SIG-M5 treated with dmso at 0.1 percent for 504 hours (cell line): ENCODE data around the gene EPB41L4A.

ENCODE experiments used
- DNase-seq: peaks from one replicate; lab custom pipeline; 2025; ENCODE audit not compliant: unreplicated experiment; lab: John Stamatoyannopoulos, UW

Gene EPB41L4A

GRCh38 chr5:112312295-112313275, 106.5 kb downstream of the EPB41L4A start:
- no peak for DNase-seq

DNA sequence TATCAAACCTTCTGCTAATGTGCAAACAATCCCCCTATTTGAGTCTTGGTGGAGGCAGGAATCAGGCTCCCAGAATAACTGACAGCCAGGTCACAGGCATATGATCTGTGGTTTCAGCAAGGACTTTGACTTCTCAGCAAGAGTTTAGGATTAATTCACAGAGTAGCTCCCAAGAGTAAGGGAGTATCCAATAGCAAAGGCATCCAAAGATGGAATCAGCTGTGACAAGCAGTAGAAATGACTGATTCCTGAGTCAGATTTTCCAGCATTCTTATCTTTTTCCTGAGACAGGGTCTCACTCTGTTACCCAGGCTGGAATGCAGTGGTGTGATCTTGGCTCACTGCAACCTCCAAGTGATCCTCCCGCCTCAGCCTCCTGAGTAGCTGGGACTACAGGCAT, 108.3 kb downstream of the EPB41L4A start:
- DNase-seq: no peak

GRCh38 chr5:112308608-112309007, 110.5 kb downstream of the EPB41L4A start:
- no peak for DNase-seq

- no peak for DNase-seq
These were observed 112.1 kb downstream of the EPB41L4A start for GRCh38 chr5:112306956-112307355.

DNA sequence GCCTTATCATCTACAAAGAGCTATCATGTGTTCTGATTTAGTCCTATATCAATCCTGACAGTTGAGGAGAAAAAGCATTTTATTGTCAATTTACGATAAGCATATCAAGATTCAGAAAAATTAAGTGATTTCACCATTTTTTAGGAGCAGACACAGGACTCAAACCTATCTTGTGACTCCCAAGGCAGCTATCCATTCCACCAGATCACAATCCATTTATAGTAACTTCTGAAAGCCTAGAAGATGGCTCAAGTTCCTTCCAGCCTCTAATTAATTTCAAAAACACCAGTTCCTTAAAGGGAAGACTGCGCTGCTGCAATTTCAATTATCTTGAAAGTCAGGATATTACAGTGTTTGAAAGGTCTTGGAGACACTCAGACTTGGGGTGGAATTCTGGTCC, 114.3 kb downstream of the EPB41L4A start:
- no peak for DNase-seq

GRCh38 chr5:112303685-112304084, 115.4 kb downstream of the EPB41L4A start:
- DNase-seq: no peak

DNA sequence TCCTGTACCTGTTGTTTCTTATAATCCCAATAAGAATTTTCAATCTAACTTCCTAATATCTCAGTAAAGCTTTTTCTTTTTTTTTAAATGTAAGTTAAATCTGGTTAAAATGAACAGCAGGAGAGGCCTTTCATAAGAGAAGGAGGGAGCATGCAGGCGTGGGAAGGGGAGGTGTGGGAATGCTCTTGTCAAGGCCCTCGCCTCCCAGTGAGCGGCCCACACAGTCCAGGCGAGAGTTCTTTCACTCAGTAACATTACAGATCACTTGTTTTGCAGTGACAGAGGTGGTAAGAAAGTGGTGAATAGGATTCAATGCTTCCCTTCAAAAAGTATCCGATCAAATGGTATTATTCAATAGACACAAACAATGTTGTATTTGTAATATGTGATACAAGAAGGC, 125.0 kb downstream of the EPB41L4A start:
- DNase-seq: no peak

GRCh38 chr5:112293587-112293986, 125.5 kb downstream of the EPB41L4A start:
- DNase-seq: no peak

DNA sequence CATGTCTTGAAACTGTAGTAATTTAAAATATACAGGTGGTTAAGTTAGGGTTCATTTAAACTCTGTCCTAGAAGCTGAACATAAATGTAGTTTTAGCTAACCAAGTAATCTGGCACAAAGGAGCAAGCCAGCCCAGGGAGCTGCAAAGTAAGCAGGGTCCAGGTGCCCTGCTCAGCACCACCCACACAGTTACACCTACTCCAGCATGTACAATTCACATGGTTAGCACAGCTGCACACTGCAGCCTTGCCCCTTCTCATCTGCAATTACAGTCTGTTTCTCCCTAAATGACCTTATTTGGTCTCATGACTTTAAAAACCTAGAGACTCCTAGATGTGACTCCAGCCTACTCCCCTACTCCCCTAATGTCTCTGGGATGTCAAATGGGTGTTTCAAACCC, 128.4 kb downstream of the EPB41L4A start:
- no peak for DNase-seq

DNA sequence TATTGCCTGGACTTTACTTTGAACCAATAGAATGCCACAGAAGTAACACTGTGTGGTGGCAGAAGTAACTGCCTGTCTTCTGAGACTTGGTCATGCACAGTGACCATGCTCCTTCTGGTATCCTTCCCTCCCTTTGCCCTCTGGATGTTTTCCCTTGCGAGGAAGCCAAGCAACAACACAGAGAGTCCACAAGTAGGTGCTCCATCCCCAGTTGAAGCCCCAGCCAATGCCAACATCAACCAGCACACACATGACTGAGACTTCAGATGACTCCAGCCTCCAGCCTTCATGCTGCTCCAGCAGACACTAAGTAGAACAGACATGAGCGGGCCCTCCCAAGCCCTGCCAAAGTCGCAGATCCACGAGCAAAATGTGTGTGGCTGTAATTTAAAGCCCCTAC, 129.6 kb downstream of the EPB41L4A start:
- DNase-seq: no peak

DNA sequence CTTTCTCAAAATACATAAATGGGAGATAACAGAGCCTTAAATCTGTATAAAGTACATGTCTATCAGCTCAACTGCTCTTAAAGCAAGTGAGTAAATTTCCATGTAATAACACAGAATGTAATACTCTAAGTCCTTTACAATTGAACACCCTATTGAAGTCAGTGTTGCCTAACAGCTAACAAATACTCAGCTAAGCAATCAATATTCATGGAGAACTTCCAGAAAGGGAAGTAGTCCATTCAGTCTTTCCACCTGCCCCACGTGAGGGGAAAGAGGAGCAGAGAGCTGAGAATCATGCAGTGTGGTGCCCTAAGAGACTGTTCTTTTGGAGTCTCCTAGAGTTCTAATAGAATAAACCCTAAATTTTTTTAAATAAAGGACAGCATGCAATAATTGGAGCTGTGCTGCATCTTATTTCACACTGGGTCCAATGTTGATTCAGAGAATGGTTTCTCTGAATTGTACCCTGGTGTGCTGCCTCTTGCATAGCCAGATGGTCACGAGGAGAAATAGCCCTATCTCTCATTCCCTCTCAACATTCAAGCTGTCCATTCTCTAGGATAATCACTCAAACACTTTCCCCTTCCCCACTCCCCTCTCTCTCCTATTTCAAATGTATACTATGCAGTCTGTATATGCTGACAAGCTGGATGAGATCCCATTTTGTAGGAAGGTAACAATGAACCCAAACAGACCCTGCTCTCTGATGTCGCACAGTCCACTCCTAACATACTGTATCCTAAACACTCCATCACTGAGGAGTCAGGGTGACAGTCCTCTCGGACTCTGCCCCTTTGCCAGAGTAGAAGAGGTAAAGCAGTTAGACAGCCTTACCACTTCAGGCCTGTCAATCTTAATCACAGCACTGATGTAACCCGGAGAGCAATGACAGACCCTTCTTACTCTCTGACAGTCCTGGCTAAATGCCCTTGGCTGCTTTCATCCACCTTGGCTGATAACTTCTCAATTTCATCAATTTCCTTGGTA, 134.8 kb downstream of the EPB41L4A start:
- no peak for DNase-seq

- DNase-seq: no peak
These were observed 136.0 kb downstream of the EPB41L4A start for GRCh38 chr5:112283034-112283582.

- no peak for DNase-seq
These were observed 140.0 kb downstream of the EPB41L4A start for GRCh38 chr5:112279082-112279481.

DNA sequence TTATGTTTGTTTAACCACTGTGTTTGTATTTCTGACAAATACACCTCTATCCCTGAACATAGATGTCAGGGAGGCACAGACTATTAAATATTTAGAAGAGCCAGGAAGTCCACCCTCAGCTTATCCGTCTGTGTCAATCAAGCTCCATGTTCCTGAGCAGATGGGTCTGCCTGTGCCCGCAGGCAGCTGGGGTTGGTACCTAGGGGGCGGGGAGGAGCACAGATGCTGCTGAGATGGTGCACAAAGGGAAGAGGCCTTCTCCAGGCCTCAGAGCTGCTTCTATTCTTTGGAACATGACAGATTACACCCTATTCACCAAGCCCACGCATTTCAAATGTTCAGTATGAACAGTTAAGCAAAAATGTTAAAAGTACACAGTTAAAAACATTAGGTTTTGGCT, 142.1 kb downstream of the EPB41L4A start:
- no peak for DNase-seq

- no peak for DNase-seq
These were observed 143.4 kb downstream of the EPB41L4A start for GRCh38 chr5:112275671-112276070.

DNA sequence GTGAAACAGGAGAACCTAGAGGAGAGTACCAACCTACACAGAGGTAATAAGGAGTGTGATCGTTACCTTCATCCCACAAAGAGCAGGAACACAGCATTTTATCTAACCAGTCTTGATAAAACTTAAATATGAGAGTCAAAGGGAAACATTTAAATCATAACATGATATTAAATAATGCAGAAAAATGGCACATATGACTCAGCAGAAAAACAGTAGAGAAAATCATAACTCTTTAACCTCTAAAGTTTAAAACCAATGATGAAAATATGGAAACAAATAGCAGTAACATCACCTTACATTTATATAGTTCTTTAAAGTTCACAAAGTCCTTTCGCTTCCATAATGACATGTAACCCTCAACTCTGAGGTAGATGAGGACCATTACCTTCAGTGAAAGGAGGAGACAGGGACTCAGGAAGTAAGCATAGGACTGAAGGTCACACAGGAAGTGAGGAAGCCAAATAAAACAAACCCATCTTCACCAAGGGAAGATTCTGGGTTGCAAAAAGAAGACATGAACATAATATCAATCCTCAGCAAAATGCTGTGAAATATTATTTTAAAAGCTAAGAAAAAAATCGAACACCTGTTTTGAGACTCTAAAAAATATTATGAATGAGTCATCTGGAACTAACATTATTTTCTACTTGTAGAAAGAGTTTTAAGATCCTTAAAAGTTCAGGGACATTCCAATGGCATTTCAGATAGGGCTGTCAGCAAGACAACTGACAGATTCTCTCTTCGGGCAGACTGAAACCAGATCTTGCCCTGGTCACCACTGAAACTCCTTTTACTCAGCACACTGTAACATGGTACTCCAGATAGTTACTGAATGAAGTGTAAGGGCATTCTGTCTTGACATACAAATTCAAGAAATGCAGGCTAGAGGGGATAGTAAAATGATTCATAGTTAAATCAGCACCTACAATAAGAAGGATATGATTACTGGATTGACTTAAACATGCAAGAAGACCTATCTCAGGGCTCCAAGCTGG, 148.5 kb downstream of the EPB41L4A start:
- no peak for DNase-seq

GRCh38 chr5:112267231-112267630, 151.8 kb downstream of the EPB41L4A start:
- no peak for DNase-seq

GRCh38 chr5:112264666-112265065, 154.4 kb downstream of the EPB41L4A start:
- no peak for DNase-seq

DNA sequence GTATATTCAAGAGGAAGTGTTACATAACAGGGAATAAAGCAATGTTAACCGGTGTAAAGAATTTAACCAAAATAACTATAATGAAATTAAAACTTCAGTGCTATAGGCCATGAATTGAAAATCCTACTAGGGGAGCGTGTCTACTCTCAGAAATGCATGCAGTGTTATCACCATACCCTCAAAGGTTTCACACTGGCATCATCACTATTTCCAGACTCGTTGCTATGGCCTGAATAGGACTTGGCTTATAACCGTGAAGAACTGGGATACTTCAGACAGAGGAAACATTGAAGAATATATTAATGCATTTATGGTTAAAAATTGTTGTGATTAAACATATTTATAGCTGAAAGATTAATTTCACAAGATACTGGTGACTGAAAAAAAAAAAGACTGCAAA, 154.9 kb downstream of the EPB41L4A start:
- DNase-seq: no peak

DNA sequence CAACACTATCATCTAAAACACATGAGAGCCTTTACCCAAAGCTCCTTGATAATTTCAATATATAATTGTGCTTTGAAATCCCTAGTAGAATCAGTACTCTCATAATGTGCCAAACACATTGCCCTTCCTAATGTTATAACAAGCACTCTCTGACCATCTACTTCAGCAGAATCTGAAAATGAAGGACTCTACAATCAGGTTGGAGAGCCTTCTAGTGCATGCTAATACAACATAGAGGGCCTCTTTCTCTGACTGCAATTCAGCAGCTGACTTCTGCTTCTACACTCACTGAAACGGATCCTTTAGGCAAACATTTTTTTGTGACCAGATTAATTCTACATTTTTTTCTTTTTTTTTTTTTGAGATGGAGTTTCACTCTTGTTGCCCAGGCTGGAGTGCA, 155.6 kb downstream of the EPB41L4A start:
- no peak for DNase-seq
